Breast epithelium (tissue), 4 donors: ENCODE results near the gene AGAP1. TPM values are rescaled to one million over a fixed set of nuclear protein-coding genes. Genes with fewer than 3 reads are reported as not detected.

Experiments
- DNase-seq, 2 donors: peaks; one replicate each; pipeline ENCODE4 v3.0.0-alpha.2; 2019; ENCODE audit warnings: low spot score in 2 of 2
- H3K27ac ChIP-seq, 2 donors: fragments of 200-600 bp; sonication (generic) in 1 of 2; one replicate each; pipeline ENCODE4 v1.5.1; 2016 to 2019; ENCODE audit warnings: mild to moderate bottlenecking in 1 of 2
- H3K27me3 ChIP-seq, 2 donors: fragments of 200-600 bp; sonication (generic) in 1 of 2; one replicate each; pipeline versions ENCODE4 v1.5.1 to v1.6.0; 2017 to 2019; ENCODE audit warnings: control low read depth in 1 of 2, mild to moderate bottlenecking in 1 of 2
- H3K36me3 ChIP-seq: fragments of 200-600 bp; one replicate; pipeline ENCODE4 v1.5.1; 2019
- H3K4me1 ChIP-seq, 2 donors: fragments of 200-600 bp; sonication (generic); one replicate each; pipeline ENCODE4 v1.5.1; 2016 to 2019; ENCODE audit warnings: control low read depth in 1 of 2
- H3K4me3 ChIP-seq, 3 donors: fragments of 200-600 bp; sonication (generic); 1 replicate in 2 of 3; 2 replicates in 1 of 3; pipeline ENCODE4 v1.5.1; 2016 to 2019; ENCODE audit warnings: mild to moderate bottlenecking in 3 of 3, moderate library complexity in 2 of 3
- H3K9me3 ChIP-seq, 2 donors: fragments of 200-600 bp; sonication (generic) in 1 of 2; one replicate each; pipeline ENCODE4 v1.5.1; 2016 to 2019; ENCODE audit warnings: control low read depth in 1 of 2
- CTCF ChIP-seq, 3 donors: fragments of 450-650 bp; IDR thresholded peaks; one replicate each; pipeline ENCODE4 v1.5.1; 2016 to 2017; ENCODE audit warnings: antibody characterized with exemption in 3 of 3, mild to moderate bottlenecking in 3 of 3, moderate library complexity in 3 of 3
- POLR2A ChIP-seq: fragments of 450-650 bp; IDR thresholded peaks from one replicate; pipeline ENCODE4 v1.6.1; 2016; ENCODE audit warnings: antibody characterized with exemption, mild to moderate bottlenecking, moderate library complexity
- POLR2AphosphoS5 ChIP-seq, 3 donors: sonication (generic); formaldehyde crosslinking; IDR thresholded peaks; one replicate each; pipeline ENCODE4 v1.6.1; 2017; ENCODE audit warnings: antibody characterized with exemption in 3 of 3
- intact Hi-C: fragments of 100-400 bp; cut with DNase I; formaldehyde crosslinking; loops from one replicate; pipeline ENCODE4 v1.15.1; 2023; ENCODE audit warnings: low total_unique reads
- total RNA-seq, 3 donors: library from RNA; depleted of rRNA; stranded (reverse); fragments of >200 nt; gene quantifications; one replicate each; pipeline ENCODE4 v1.1.0, GENCODE V29; 2016

AGAP1 gene
- total RNA-seq, 3 donors from 2014 or later, result 19.7 to 27.1 (median 25.9) TPM

- Histone ChIP-seq H3K9me3 (peaks cover 2 to 6% of the 10 kb centered on the region in 2 donors), H3K27me3 (no peaks in the 10 kb centered on the region), H3K36me3 (no peaks in the 10 kb centered on the region), H3K4me1 (no peaks in the 10 kb centered on the region), H3K4me3 (no peak overlapping the region), H3K27ac (no peak overlapping the region)
- TF ChIP-seq POLR2AphosphoS5 (IDR thresholded peaks at IDR 0.05) (no peak), POLR2A (no peak), CTCF (IDR thresholded peaks at IDR 0.05) (no peak)
- intact Hi-C loops, result no loop called here
- no peak for DNase-seq
Observed at GRCh38 chr2:236052926-236053821, 559.3 kb downstream of the AGAP1 start.

GRCh38 chr2:236054125-236054524, 560.3 kb downstream of the AGAP1 start:
- H3K27ac ChIP-seq, result no peak overlapping the region
- H3K27me3 ChIP-seq, result no peaks in the 10 kb centered on the region
- H3K36me3 ChIP-seq, result no peaks in the 10 kb centered on the region
- H3K9me3 ChIP-seq, result peaks cover 8 to 10% of the 10 kb centered on the region in 2 donors
- TF ChIP-seq POLR2A (no peak), CTCF (IDR thresholded peaks at IDR 0.05) (no peak), POLR2AphosphoS5 (IDR thresholded peaks at IDR 0.05) (no peak)
- no peak for DNase-seq
- H3K4me3 ChIP-seq, result no peak overlapping the region
- intact Hi-C loops, result no loop called here
- no peaks in the 10 kb centered on the region for H3K4me1 ChIP-seq

GRCh38 chr2:236054621-236055305, 560.9 kb downstream of the AGAP1 start:
- intact Hi-C loops, result no loop called here
- Histone ChIP-seq H3K4me1 (no peaks in the 10 kb centered on the region), H3K27me3 (no peaks in the 10 kb centered on the region), H3K4me3 (no peak overlapping the region), H3K9me3 (peaks cover 8 to 10% of the 10 kb centered on the region in 2 donors), H3K27ac (no peak overlapping the region), H3K36me3 (no peaks in the 10 kb centered on the region)
- DNase-seq, result no peak
- TF ChIP-seq POLR2A (no peak), CTCF (IDR thresholded peaks at IDR 0.05) (no peak), POLR2AphosphoS5 (IDR thresholded peaks at IDR 0.05) (no peak)

GRCh38 chr2:236055471-236055870, 561.6 kb downstream of the AGAP1 start:
- DNase-seq, result no peak

More at GRCh38 chr2:236055471-236055870, 561.6 kb downstream of the AGAP1 start:
- Histone ChIP-seq H3K36me3 (no peaks in the 10 kb centered on the region), H3K4me1 (no peaks in the 10 kb centered on the region), H3K4me3 (no peak overlapping the region), H3K9me3 (peaks cover 8 to 10% of the 10 kb centered on the region in 2 donors), H3K27ac (no peak overlapping the region), H3K27me3 (no peaks in the 10 kb centered on the region)
- no peak for TF ChIP-seq POLR2AphosphoS5 (IDR thresholded peaks at IDR 0.05)
- no peak for TF ChIP-seq CTCF (IDR thresholded peaks at IDR 0.05)
- TF ChIP-seq POLR2A, result no peak
- intact Hi-C loops, result no loop called here
